HL-60/S4 treated with phorbol 12-myristate 13-acetate at 8.2 ng/mL for 4 days and 3 days (cell line): ENCODE measurements around the gene MGAT5B.
"Not testable (repeated sequence)": the region's sequence is repeated elsewhere in the genome, so short reads cannot be mapped to it uniquely, and the experiment has no call there.

ENCODE experiments used
- in situ Hi-C: fragments of 300-500 bp; cut with MboI; formaldehyde crosslinking; loops from 2 replicates; pipeline ENCODE4 v1.15.0; 2022; ENCODE audit warnings: low sequenced_read_pairs

Gene MGAT5B

GRCh38 chr17:76868176-76868668 lies at the start of gene MGAT5B:
TSS of gene MGAT5B (plus strand) at chr17:76868404. CDS start at chr17:76869030, 626 bp downstream.
- in situ Hi-C loops, result no loop called here

DNA sequence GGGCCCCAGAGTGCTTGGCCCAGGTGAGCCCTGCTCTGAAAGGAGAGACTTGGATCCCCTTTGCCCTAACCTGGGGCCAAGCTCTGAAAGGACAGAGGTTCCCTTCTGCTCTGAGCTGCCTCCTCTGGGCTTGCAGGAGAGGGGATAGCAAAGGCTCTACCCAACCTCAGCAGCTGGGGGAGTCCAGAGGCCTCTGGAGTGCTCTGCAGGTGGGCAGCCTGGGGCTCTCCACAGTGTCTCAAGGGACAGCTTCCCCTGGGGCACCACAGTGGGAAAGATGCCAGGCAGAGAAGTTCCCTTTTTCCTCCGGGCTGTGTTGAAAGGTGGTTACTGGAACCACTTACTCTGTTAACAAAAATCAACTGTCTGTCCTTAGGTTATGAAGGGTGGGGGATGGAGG lies 48.2 kb upstream of the MGAT5B start:
- in situ Hi-C loops, result no loop called here

DNA sequence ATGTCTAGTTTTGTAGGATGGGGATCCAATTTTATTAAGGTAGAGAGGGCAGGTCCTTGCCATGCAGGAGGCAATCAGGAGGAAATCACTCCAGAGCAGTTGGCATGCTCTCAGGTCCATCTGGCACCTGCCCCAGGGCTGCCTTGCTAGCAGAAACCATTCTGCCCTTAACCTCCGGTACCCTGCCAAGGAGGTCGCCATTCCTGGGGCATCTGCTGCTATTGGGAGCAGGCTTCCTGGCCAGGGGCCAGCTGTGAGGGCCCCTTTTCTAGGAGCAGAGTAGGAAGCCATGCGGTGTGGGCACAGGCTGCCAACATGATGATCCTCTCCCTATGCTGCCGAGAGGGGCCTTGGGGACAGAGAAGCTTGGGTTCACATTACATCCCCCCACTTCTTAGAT lies 47.6 kb upstream of the MGAT5B start:
- in situ Hi-C loops, result no loop called here

GRCh38 chr17:76822184-76822778 lies 45.9 kb upstream of the MGAT5B start:
- in situ Hi-C loops, result no loop called here

DNA sequence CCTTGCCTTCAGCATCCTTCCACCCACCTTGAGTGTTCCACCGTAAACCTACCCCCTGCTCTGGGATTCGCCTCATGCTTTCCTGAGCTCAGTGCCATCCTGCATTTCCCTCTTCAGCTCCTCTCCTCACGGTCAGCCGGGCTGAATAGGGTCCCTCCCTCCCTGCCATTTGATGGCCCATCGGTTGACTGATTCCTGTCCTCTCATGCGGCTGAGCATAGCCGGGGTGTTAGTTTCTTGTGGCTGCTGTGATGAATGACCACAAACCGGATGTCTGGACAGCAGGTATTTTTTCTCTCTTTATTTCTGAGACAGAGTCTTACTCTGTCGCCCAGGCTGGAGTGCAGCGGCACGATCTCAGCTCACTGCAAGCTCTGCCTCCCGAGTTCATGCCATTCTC lies 44.1 kb upstream of the MGAT5B start:
- in situ Hi-C loops, result no loop called here

DNA sequence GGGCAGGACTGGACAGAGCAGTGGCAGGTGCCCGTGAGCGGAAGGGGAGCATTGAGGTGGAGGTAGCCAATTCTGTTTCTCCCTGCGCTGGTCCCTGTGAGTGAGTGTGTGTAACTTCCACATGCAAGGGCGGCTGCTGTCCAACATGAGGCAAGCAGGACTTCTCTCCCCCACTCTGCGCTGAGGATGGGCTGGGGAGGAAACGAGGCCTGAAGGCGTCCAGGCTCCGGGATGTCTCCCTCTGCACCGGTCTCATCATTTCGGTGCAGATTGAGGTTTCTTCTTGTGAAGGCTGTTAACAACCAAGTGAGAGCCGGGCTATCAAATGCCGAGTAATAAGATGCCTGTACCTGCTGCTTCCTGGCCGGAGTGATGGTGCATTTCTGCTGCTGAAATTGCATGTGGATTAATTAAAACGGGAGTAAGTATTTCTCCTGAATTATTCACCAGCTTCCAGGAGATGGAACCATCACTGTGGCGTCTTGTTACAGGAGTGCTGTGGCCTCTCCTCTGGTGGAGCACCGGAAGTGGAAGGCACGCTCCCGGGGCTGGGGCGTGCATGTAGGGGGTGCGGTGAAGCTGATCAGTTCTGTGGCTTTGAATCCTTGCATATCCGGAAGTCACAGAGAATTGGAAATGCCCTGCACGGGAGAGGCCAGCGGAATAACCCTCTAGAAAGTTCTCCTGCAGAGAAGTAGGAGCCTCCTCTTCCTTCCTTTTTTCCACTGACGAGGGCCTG lies 41.7 kb upstream of the MGAT5B start:
- in situ Hi-C loops, result no loop called here

GRCh38 chr17:76827736-76828135 lies 40.5 kb upstream of the MGAT5B start:
- in situ Hi-C loops, result no loop called here

- in situ Hi-C loops, result no loop called here
These were observed 37.1 kb upstream of the MGAT5B start for GRCh38 chr17:76830987-76831715.

GRCh38 chr17:76833034-76833644 lies 35.1 kb upstream of the MGAT5B start:
- in situ Hi-C loops, result no loop called here

- in situ Hi-C loops, result no loop called here
These were observed 34.5 kb upstream of the MGAT5B start for GRCh38 chr17:76833747-76834146.

- in situ Hi-C loops, result no loop called here
These were observed 33.3 kb upstream of the MGAT5B start for GRCh38 chr17:76834870-76835269.

- in situ Hi-C loops, result no loop called here
These were observed 27.8 kb upstream of the MGAT5B start for GRCh38 chr17:76840443-76840767.

DNA sequence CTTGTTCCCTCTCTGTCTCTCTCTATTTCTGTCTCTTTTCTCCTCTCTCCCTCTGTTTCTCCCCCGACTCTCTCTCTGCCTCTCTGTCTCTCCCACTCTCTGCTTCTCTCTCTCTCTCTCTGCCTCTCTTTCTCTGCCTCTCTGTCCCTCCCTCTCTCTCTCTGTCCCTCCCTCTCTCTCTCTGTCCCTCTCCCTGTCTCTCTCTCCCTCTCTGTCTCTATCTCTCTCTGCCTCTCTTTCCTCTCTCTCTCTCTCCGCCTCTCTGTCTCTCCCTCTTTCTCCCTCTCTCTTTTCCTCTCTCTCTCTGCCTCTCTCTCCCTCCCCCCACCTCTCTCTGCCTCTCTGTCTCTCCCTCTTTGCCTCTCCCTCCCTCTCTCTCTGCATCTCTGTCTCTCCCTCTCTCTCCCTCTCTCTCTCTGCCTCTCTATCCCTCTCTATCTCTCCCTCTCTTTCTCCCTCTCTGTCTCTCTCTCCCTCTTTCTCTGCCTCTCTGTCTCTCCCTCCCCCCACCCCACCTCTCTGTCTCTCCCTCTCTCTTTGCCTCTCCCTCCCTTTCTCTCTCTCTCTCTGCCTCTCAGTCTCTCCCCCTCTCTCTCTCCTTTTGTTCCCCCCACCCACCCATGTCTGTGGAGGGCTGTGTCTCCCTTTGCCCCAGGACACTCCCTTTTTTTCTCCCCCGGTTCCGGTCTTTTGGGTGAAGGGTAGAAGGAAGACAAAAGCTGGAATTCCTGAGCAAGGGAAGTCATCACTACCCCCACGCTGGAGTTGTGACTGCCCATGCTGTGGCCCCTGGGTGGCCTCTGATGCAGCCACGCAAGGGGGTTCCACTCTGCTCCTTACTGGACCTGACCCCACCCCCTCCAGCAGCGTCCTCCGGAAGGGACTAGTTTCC lies 27.1 kb upstream of the MGAT5B start:
- in situ Hi-C loops, result no loop called here

DNA sequence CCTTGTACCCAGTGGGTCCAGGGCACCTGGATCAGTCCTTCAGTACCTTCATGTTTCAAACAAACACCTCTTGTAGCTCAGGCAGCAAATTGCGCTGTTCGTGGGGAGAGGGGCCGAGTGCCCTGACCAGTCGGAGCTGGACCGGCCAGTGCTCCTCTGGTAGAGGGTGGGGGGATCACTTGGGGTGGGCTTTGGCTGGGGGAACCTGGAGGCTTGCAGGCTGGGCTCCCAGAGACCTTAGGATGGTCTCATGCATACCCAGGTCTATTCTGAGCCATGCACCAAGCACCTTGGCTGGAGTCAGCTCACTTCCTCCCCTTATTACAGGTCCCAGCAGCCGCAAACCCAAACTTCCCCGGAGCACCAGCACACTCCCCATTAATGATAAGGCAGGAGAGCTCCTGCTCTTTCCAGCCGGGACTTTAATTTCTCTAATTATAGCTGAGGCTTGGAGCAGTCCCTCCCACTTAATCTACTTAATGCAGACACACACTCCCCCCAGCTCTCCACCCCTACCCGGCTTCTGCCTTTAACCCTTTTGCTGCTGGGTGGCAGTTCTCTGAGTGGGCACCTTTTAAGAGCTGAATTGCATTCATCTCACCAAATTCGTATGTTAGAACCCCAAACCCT lies 26.3 kb upstream of the MGAT5B start:
- in situ Hi-C loops, result no loop called here

GRCh38 chr17:76843068-76843467 lies 25.1 kb upstream of the MGAT5B start:
- in situ Hi-C loops, result not testable (repeated sequence)

DNA sequence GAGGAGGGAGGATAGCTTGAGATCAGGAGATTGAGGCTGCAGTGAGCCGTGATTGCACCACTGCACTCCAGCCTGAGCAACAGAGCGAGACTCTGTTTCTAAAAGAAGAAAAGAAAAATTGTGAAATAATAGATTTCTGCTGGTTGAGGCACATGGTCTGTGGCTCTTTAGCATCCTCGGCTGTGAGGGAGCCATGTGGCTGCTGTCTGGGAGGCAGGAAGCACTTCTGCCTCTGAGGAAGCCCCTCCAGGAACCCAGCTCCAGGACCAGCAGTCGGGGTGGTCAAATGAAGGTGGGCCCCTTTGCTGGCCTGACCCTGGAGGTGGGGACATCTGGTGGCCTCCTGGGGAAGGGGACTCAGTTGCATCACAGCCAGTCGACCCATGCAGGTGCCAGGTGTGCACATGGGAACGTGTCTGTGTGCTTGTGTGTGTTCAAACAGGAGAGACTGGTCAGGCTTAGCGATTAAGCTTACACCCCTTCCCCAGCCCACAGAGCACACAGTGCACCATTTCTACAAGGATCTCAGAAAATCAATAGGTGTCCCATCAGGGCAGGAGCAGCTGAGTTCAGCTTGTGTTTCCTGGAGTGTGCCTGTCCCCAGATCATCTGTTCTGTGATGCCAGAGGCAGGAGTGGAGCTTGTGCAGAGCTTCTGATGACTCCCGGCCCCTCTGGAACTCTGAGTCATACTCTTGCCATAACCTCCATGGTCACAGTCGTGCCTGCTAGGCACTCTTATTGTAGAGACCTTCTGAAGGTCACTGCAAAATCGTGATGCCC lies 24.3 kb upstream of the MGAT5B start:
- in situ Hi-C loops, result no loop called here

DNA sequence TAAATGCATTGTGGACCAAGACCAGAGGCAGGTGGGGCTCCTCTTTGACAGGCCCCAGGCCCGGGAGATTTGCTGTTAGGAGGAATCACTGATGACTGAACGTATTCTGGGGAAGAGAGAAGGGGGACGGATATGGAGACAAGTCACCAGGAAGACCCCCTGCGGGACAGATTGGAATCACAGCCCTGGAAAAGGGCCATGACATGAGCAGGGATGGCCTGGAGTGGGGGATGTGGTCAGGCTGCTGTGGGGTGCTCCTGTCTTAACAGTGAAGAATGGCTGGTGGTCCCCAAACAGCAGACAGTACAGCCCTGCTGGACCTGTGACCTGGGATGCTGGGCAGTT lies 23.7 kb upstream of the MGAT5B start:
- in situ Hi-C loops, result no loop called here

- in situ Hi-C loops, result no loop called here
These were observed 23.4 kb upstream of the MGAT5B start for GRCh38 chr17:76844846-76845245.

DNA sequence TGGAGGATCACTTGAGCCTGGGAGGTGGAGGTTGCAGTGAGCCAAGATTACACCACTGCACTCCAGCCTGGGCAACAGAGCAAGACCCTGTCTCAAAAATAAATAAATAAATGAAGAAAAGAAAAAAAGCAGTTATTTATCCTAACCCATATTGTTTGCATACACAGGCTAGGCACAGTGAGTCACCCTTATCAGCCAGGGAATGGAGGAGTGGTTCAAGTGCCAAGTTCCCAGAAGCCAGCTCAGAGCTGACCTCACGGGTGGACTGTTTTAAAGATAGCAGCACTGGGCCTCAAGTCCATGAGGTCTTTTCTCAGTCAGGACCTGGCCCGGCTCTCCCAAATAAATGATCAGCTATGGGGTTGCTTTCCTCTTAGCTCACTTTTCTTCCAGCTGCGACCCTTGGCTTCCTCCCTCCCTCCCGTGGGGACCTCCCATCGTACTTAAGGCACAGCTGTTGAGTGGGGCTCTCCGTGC lies 22.6 kb upstream of the MGAT5B start:
- in situ Hi-C loops, result no loop called here
